Neural progenitor cell (in vitro differentiated cells): ENCODE data around the gene TUFT1. TPM values are rescaled to one million over a fixed set of nuclear protein-coding genes. Genes with fewer than 3 reads are reported as not detected.

Experiments used
- DNase-seq: peaks from one replicate; pipeline ENCODE4 v3.0.0-alpha.2; 2016; ENCODE audit warnings: low spot score
- H2AFZ ChIP-seq: fragments of 200-600 bp; sonication (generic); replicated peaks from 2 replicates; pipeline ENCODE4 v1.6.1; 2016; ENCODE audit warnings: antibody characterized with exemption
- H3F3A ChIP-seq: fragments of 200-600 bp; sonication (generic); 2 replicates; pipeline ENCODE4 v1.6.1; 2016; ENCODE audit warnings: antibody characterized with exemption, low read depth
- H3K27ac ChIP-seq: fragments of 200-600 bp; sonication (generic); 2 replicates; pipeline ENCODE4 v1.5.1; 2016; ENCODE audit warnings: mild to moderate bottlenecking
- H3K27me3 ChIP-seq: fragments of 200-600 bp; sonication (generic); 2 replicates; pipeline ENCODE4 v1.6.1; 2016; ENCODE audit warnings: mild to moderate bottlenecking, moderate library complexity
- H3K36me3 ChIP-seq: fragments of 200-600 bp; sonication (generic); 2 replicates; pipeline ENCODE4 v1.5.1; 2016
- H3K4me1 ChIP-seq: fragments of 200-600 bp; sonication (generic); 2 replicates; pipeline ENCODE4 v1.6.1; 2016; ENCODE audit warnings: mixed run types
- H3K4me2 ChIP-seq: fragments of 200-600 bp; sonication (generic); 2 replicates; pipeline ENCODE4 v1.6.1; 2016
- H3K4me3 ChIP-seq: fragments of 200-600 bp; sonication (generic); 2 replicates; pipeline ENCODE4 v1.5.1; 2016
- H3K79me2 ChIP-seq: fragments of 200-600 bp; sonication (generic); 2 replicates; pipeline ENCODE4 v1.6.1; 2016; ENCODE audit warnings: low read depth
- H3K9ac ChIP-seq: fragments of 200-600 bp; sonication (generic); 2 replicates; pipeline ENCODE4 v1.6.1; 2016
- H3K9me3 ChIP-seq: fragments of 200-600 bp; sonication (generic); 2 replicates; pipeline ENCODE4 v1.5.1; 2016; ENCODE audit warnings: low read depth
- H4K20me1 ChIP-seq: fragments of 200-600 bp; sonication (generic); 2 replicates; pipeline ENCODE4 v1.6.1; 2016; ENCODE audit warnings: low read depth
- H3K27ac Mint-ChIP-seq: 3 replicates; pipeline ENCODE4 v1.8.0; 2021; ENCODE audit warnings: mixed read lengths
- H3K27me3 Mint-ChIP-seq: 2 replicates; pipeline ENCODE4 v1.8.0; 2022; ENCODE audit warnings: low read depth, mild to moderate bottlenecking, inconsistent platforms, moderate library complexity, mixed read lengths; ENCODE audit not compliant: insufficient read depth
- H3K36me3 Mint-ChIP-seq: 3 replicates; pipeline ENCODE4 v1.8.0; 2021; ENCODE audit warnings: mixed read lengths
- H3K4me1 Mint-ChIP-seq: 3 replicates; pipeline ENCODE4 v1.8.0; 2021; ENCODE audit warnings: mixed read lengths
- H3K4me3 Mint-ChIP-seq: 3 replicates; pipeline ENCODE4 v1.8.0; 2021; ENCODE audit warnings: mild to moderate bottlenecking, moderate library complexity, mixed read lengths
- H3K9me3 Mint-ChIP-seq: 3 replicates; pipeline ENCODE4 v1.8.0; 2020; ENCODE audit warnings: mixed read lengths
- CTCF ChIP-seq: fragments of 200-600 bp; sonication (generic); IDR thresholded peaks from 2 replicates; pipeline ENCODE4 v1.5.1; 2017; ENCODE audit warnings: antibody characterized with exemption, mild to moderate bottlenecking
- EZH2 ChIP-seq: fragments of 200-600 bp; sonication (generic); IDR thresholded peaks from 2 replicates; pipeline ENCODE4 v1.6.1; 2017; ENCODE audit warnings: antibody characterized with exemption, mild to moderate bottlenecking, moderate library complexity
- EZH2phosphoT487 ChIP-seq: fragments of 200-600 bp; sonication (generic); IDR thresholded peaks from 2 replicates; pipeline ENCODE4 v1.6.1; 2017; ENCODE audit warnings: antibody characterized with exemption
- total RNA-seq: library from RNA; depleted of rRNA; stranded (reverse); fragments of >200 nt; gene quantifications from 2 replicates; pipeline ENCODE4 v1.2.3, GENCODE V29; 2015; ENCODE audit warnings: low replicate concordance

Gene TUFT1
- total RNA-seq, 1 donor from 2014 or later = 9.3 TPM

- no peak for DNase-seq
- H3K4me2 ChIP-seq = no peak overlapping the region
- H3K36me3 Mint-ChIP-seq = no peaks in the 10 kb centered on the region
Observed at GRCh38 chr1:151502035-151502700, 37.9 kb upstream of the TUFT1 start.

GRCh38 chr1:151502859-151503780 lies 37.0 kb upstream of the TUFT1 start:
- H3K36me3 ChIP-seq = no peaks in the 10 kb centered on the region
- no peaks in the 10 kb centered on the region for H3F3A ChIP-seq
- no peak for DNase-seq
- H3K9ac ChIP-seq = no peak overlapping the region
- no peaks in the 10 kb centered on the region for H3K36me3 Mint-ChIP-seq
- H3K27me3 Mint-ChIP-seq = peaks cover 4% of the 10 kb centered on the region
- H3K4me3 Mint-ChIP-seq = no peak overlapping the region
- peak overlapping the region; percentile 86 for H3K27ac Mint-ChIP-seq
- H3K9me3 ChIP-seq = no peaks in the 10 kb centered on the region
- no peaks in the 10 kb centered on the region for H3K9me3 Mint-ChIP-seq
- H2AFZ ChIP-seq = peak overlapping the region; percentile 4
- H3K4me1 ChIP-seq = no peaks in the 10 kb centered on the region
- no peaks in the 10 kb centered on the region for H3K79me2 ChIP-seq
- H3K27ac ChIP-seq = no peak overlapping the region
- H3K4me3 ChIP-seq = no peak overlapping the region
- no peak overlapping the region for H3K4me2 ChIP-seq
- TF ChIP-seq CTCF (no peak), EZH2phosphoT487 (no peak), EZH2 (no peak)
- no peaks in the 10 kb centered on the region for H4K20me1 ChIP-seq
- H3K27me3 ChIP-seq = no peaks in the 10 kb centered on the region
- H3K4me1 Mint-ChIP-seq = peaks cover 5% of the 10 kb centered on the region

More at GRCh38 chr1:151502035-151502700, 37.9 kb upstream of the TUFT1 start:
- Mint-ChIP-seq H3K4me1 (peaks cover 5% of the 10 kb centered on the region), H3K9me3 (no peaks in the 10 kb centered on the region), H3K27ac (no peak overlapping the region), H3K4me3 (no peak overlapping the region), H3K27me3 (peaks cover 4% of the 10 kb centered on the region)
- Histone ChIP-seq H2AFZ (no peak overlapping the region), H3K27me3 (no peaks in the 10 kb centered on the region), H3K79me2 (no peaks in the 10 kb centered on the region), H3K36me3 (no peaks in the 10 kb centered on the region), H3K4me1 (no peaks in the 10 kb centered on the region), H3K27ac (no peak overlapping the region), H4K20me1 (no peaks in the 10 kb centered on the region), H3K9me3 (no peaks in the 10 kb centered on the region), H3K9ac (no peak overlapping the region), H3F3A (no peaks in the 10 kb centered on the region), H3K4me3 (no peak overlapping the region)
- TF ChIP-seq EZH2 (no peak), EZH2phosphoT487 (no peak), CTCF (no peak)

- Histone ChIP-seq H3K79me2 (no peaks in the 10 kb centered on the region), H3K4me1 (no peaks in the 10 kb centered on the region), H3F3A (peaks cover 6% of the 10 kb centered on the region), H3K4me2 (no peak overlapping the region), H3K9ac (no peak overlapping the region), H3K9me3 (no peaks in the 10 kb centered on the region), H2AFZ (no peak overlapping the region), H3K27me3 (no peaks in the 10 kb centered on the region), H3K36me3 (no peaks in the 10 kb centered on the region), H4K20me1 (no peaks in the 10 kb centered on the region), H3K27ac (no peak overlapping the region), H3K4me3 (no peak overlapping the region)
- H3K4me1 Mint-ChIP-seq = peaks cover 5% of the 10 kb centered on the region
- H3K27ac Mint-ChIP-seq = no peak overlapping the region
- TF ChIP-seq EZH2 (no peak), EZH2phosphoT487 (no peak), CTCF (no peak)
- no peak overlapping the region for H3K4me3 Mint-ChIP-seq
- peaks cover 4% of the 10 kb centered on the region for H3K27me3 Mint-ChIP-seq
- H3K9me3 Mint-ChIP-seq = no peaks in the 10 kb centered on the region
- DNase-seq = no peak
- H3K36me3 Mint-ChIP-seq = no peaks in the 10 kb centered on the region
Observed at GRCh38 chr1:151504252-151504651, 35.9 kb upstream of the TUFT1 start.
